Peyer's patch (tissue), 4 donors: ENCODE results near the gene TXLNB.

ENCODE experiments used
- CTCF ChIP-seq, 6 experiments: fragments of 450-650 bp in 4 of 6; fragments of 200-600 bp in 2 of 6; sonication (generic) in 1 of 6; IDR thresholded peaks; one replicate each; pipeline ENCODE4 v1.5.1; 2017 to 2019; ENCODE audit warnings: antibody characterized with exemption in 6 of 6, mild to moderate bottlenecking in 3 of 6, moderate library complexity in 1 of 6
- POLR2A ChIP-seq, 2 donors: fragments of 450-650 bp; IDR thresholded peaks; one replicate each; pipeline ENCODE4 v1.5.1; 2017; ENCODE audit warnings: antibody characterized with exemption in 2 of 2, mild to moderate bottlenecking in 2 of 2, moderate library complexity in 2 of 2

- no peak for TF ChIP-seq POLR2A (IDR thresholded peaks at IDR 0.05)
- TF ChIP-seq CTCF (IDR thresholded peaks at IDR 0.05): no peak
These were observed 38.5 kb upstream of the TXLNB start for GRCh38 chr6:139330306-139330705.
